ENCODE data around the gene CAMTA1.

DNA sequence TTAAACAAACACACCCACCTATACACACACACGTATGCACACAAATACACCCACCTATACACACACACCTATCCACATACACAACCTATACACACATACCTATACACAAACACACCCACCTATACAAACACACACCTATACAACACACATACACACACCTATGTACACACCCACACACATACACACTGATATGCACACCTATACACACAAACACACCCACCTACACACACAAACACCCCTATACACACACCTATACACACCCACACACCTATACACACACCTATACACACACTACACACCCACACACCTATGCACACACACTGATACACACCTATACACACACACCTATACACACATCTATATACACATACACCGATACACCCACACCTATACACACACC lies 870.1 kb downstream of the CAMTA1 start:
- TF ChIP-seq, protein P1, sequence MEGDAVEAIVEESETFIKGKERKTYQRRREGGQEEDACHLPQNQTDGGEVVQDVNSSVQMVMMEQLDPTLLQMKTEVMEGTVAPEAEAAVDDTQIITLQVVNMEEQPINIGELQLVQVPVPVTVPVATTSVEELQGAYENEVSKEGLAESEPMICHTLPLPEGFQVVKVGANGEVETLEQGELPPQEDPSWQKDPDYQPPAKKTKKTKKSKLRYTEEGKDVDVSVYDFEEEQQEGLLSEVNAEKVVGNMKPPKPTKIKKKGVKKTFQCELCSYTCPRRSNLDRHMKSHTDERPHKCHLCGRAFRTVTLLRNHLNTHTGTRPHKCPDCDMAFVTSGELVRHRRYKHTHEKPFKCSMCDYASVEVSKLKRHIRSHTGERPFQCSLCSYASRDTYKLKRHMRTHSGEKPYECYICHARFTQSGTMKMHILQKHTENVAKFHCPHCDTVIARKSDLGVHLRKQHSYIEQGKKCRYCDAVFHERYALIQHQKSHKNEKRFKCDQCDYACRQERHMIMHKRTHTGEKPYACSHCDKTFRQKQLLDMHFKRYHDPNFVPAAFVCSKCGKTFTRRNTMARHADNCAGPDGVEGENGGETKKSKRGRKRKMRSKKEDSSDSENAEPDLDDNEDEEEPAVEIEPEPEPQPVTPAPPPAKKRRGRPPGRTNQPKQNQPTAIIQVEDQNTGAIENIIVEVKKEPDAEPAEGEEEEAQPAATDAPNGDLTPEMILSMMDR (IDR thresholded peaks at IDR 0.05; ENCODE audit: insufficient read depth, low read length, poor library complexity, severe bottlenecking): no peak
- no peak for TF ChIP-seq EZH2phosphoT487 (conservative IDR thresholded peaks at IDR 0.05; ENCODE audit: low read length)

All from SU-DHL-6 (cell line).